Endodermal cell (in vitro differentiated cells): ENCODE measurements around the gene SMPD3. TPM values are rescaled to one million over a fixed set of nuclear protein-coding genes. Genes with fewer than 3 reads are reported as not detected.

Source experiments
- DNase-seq: peaks from one replicate; pipeline ENCODE4 v3.0.0-alpha.2; 2017
- H3K27ac ChIP-seq: 2 replicates; pipeline ENCODE4 v1.5.1; 2013; ENCODE audit warnings: mild to moderate bottlenecking, low read depth, low read length, moderate library complexity
- H3K27me3 ChIP-seq: 2 replicates; pipeline ENCODE4 v1.6.1; 2013; ENCODE audit warnings: mild to moderate bottlenecking, low read length, moderate library complexity; ENCODE audit not compliant: insufficient read depth, control insufficient read depth, poor library complexity, severe bottlenecking
- H3K36me3 ChIP-seq: 2 replicates; pipeline ENCODE4 v1.7.0; 2013; ENCODE audit warnings: mild to moderate bottlenecking, low read length, moderate library complexity; ENCODE audit not compliant: control insufficient read depth, insufficient read depth
- H3K4me1 ChIP-seq: one replicate; pipeline ENCODE4 v1.7.0; 2013; ENCODE audit warnings: low read length; ENCODE audit not compliant: control insufficient read depth, insufficient read depth
- H3K4me3 ChIP-seq: 2 replicates; pipeline ENCODE4 v1.5.1; 2013; ENCODE audit warnings: mild to moderate bottlenecking, low read length, moderate library complexity
- H3K9ac ChIP-seq: 2 replicates; pipeline ENCODE4 v1.6.1; 2013; ENCODE audit warnings: mild to moderate bottlenecking, low read length, moderate library complexity; ENCODE audit not compliant: poor library complexity, severe bottlenecking; ENCODE audit errors: extremely low read depth
- H3K9me3 ChIP-seq: 2 replicates; pipeline ENCODE4 v1.6.1; 2013; ENCODE audit warnings: mild to moderate bottlenecking, low read length, moderate library complexity; ENCODE audit not compliant: control insufficient read depth
- H3K27ac Mint-ChIP-seq: 2 replicates; pipeline ENCODE4 v1.8.0; 2020; ENCODE audit warnings: mixed read lengths
- H3K27me3 Mint-ChIP-seq: 2 replicates; pipeline ENCODE4 v1.8.0; 2021; ENCODE audit warnings: mild to moderate bottlenecking, mixed read lengths; ENCODE audit not compliant: insufficient read depth
- H3K36me3 Mint-ChIP-seq: 2 replicates; pipeline ENCODE4 v1.8.0; 2020; ENCODE audit warnings: low read depth, mixed read lengths
- H3K4me1 Mint-ChIP-seq: 2 replicates; pipeline ENCODE4 v1.8.0; 2020; ENCODE audit warnings: mixed read lengths
- H3K4me3 Mint-ChIP-seq: 2 replicates; pipeline ENCODE4 v1.8.0; 2020; ENCODE audit warnings: mild to moderate bottlenecking, moderate library complexity, mixed read lengths
- H3K9me3 Mint-ChIP-seq: 2 replicates; pipeline ENCODE4 v1.8.0; 2020; ENCODE audit warnings: mild to moderate bottlenecking, mixed read lengths
- CTCF ChIP-seq: fragments of 200-600 bp; sonication (generic); conservative IDR thresholded peaks from 2 replicates; pipeline ENCODE4 v1.5.0; 2021; ENCODE audit warnings: antibody characterized with exemption, mild to moderate bottlenecking
- WGBS, 2 experiments: methylation state at CpG; one replicate each; pipeline versions ENCODE4 v1.1.5 to v1.1.7; 2013; ENCODE audit warnings: missing lambda C conversion rate in 2 of 2, mixed read lengths in 1 of 2; ENCODE audit not compliant: insufficient coverage in 1 of 2, insufficient read length in 1 of 2; 5-methylcytosine and 5-hydroxymethylcytosine counted together
- total RNA-seq, 2 donors: library from RNA; stranded (reverse); fragmentation: NEBNext Ultra II Directional in 1 of 2; extraction: Animal tissue kit (Norgen Biotek cat#: 25700) in 1 of 2; gene quantifications; 2 replicates in 1 of 2; 3 replicates in 1 of 2; pipeline ENCODE4 v1.2.1, GENCODE V29; 2021

SMPD3 gene
- total RNA-seq, 2 donors from 2014 or later = 0.07 TPM; not detected in 1

GRCh38 chr16:68396481-68396880 lies 51.8 kb downstream of the SMPD3 start:
- no peaks in the 10 kb centered on the region for H3K36me3 ChIP-seq
- Mint-ChIP-seq H3K9me3 (no peaks in the 10 kb centered on the region), H3K27ac (no peak overlapping the region), H3K4me3 (no peak overlapping the region), H3K4me1 (peaks cover 11% of the 10 kb centered on the region), H3K27me3 (no peaks in the 10 kb centered on the region), H3K36me3 (no peaks in the 10 kb centered on the region)
- 64 to 77% methylated on average over 6 of the region's 6 CpGs for WGBS, 2 experiments
- no peak for DNase-seq
- no peaks in the 10 kb centered on the region for H3K9me3 ChIP-seq
- no peak overlapping the region for H3K4me3 ChIP-seq
- no peaks in the 10 kb centered on the region for H3K27me3 ChIP-seq
- no peaks in the 10 kb centered on the region for H3K4me1 ChIP-seq
- no peak overlapping the region for H3K27ac ChIP-seq
- peak; percentile 54 for TF ChIP-seq CTCF
- no peak overlapping the region for H3K9ac ChIP-seq

- 67 to 81% methylated on average over 3 to 4 of the region's 4 CpGs for WGBS, 2 experiments
- H3K9ac ChIP-seq = no peak overlapping the region
- Mint-ChIP-seq H3K27me3 (no peaks in the 10 kb centered on the region), H3K4me1 (peaks cover 11% of the 10 kb centered on the region), H3K4me3 (no peak overlapping the region), H3K27ac (no peak overlapping the region), H3K9me3 (no peaks in the 10 kb centered on the region), H3K36me3 (no peaks in the 10 kb centered on the region)
- H3K4me1 ChIP-seq = no peaks in the 10 kb centered on the region
- no peak for TF ChIP-seq CTCF
- H3K27me3 ChIP-seq = no peaks in the 10 kb centered on the region
- H3K9me3 ChIP-seq = no peaks in the 10 kb centered on the region
- no peak overlapping the region for H3K27ac ChIP-seq
- DNase-seq = no peak
- H3K36me3 ChIP-seq = no peaks in the 10 kb centered on the region
- no peak overlapping the region for H3K4me3 ChIP-seq
Observed at GRCh38 chr16:68395815-68396214, 52.5 kb downstream of the SMPD3 start.

- Mint-ChIP-seq H3K27me3 (no peaks in the 10 kb centered on the region), H3K4me3 (no peak overlapping the region), H3K9me3 (no peaks in the 10 kb centered on the region), H3K36me3 (no peaks in the 10 kb centered on the region), H3K27ac (no peak overlapping the region), H3K4me1 (peaks cover 12% of the 10 kb centered on the region)
- no peaks in the 10 kb centered on the region for H3K4me1 ChIP-seq
- no peak for TF ChIP-seq CTCF
- 88 to 97% methylated on average over 6 to 7 of the region's 8 CpGs for WGBS, 2 experiments
- no peaks in the 10 kb centered on the region for H3K27me3 ChIP-seq
- no peak overlapping the region for H3K4me3 ChIP-seq
- no peaks in the 10 kb centered on the region for H3K36me3 ChIP-seq
- no peak for DNase-seq
- H3K9me3 ChIP-seq = no peaks in the 10 kb centered on the region
- no peak overlapping the region for H3K9ac ChIP-seq
- H3K27ac ChIP-seq = no peak overlapping the region
Observed at GRCh38 chr16:68395167-68395786, 53.0 kb downstream of the SMPD3 start.
